ENCODE data around the gene TMEM9B. TPM values are rescaled to one million over a fixed set of nuclear protein-coding genes. Genes with fewer than 3 reads are reported as not detected.

Gene TMEM9B
- total RNA-seq, 1 experiment from 2014 or later = 13.6 TPM

GRCh38 chr11:9002920-9003572 lies 38.8 kb upstream of the TMEM9B start:
- Mint-ChIP-seq H3K9me3 (no peaks in the 10 kb centered on the region), H3K27ac (no peak overlapping the region), H3K4me1 (peaks cover 4 to 15% of the 10 kb centered on the region in 2 experiments), H3K4me3 (peak overlapping the region; percentile 55 to 82), H3K36me3 (ENCODE audit: insufficient read depth in 1 of 3, low read depth in 3 of 3) (no peaks in the 10 kb centered on the region), H3K27me3 (ENCODE audit: low read depth) (peaks cover 74% of the 10 kb centered on the region)
- Histone ChIP-seq H2AFZ (ENCODE audit: low read length) (no peak overlapping the region), H3K4me1 (ENCODE audit: insufficient read depth, low read length) (no peaks in the 10 kb centered on the region), H3K9me3 (ENCODE audit: control insufficient read depth, low read depth, low read length) (no peaks in the 10 kb centered on the region), H3K27me3 (ENCODE audit: insufficient read depth, low read length) (peaks cover 27% of the 10 kb centered on the region), H2BK20ac (ENCODE audit: low read depth, low read length, poor library complexity, severe bottlenecking) (no peak overlapping the region), H3K9ac (ENCODE audit: extremely low read depth, insufficient read length, low read length) (no peak overlapping the region), H2BK5ac (ENCODE audit: insufficient read length, low read length) (no peak overlapping the region), H4K20me1 (ENCODE audit: control insufficient read depth, insufficient read depth, insufficient read length) (no peaks in the 10 kb centered on the region), H3T11ph (ENCODE audit: low read length) (no peak overlapping the region), H3K27ac (ENCODE audit: insufficient read length, low read depth, low read length) (no peak overlapping the region), H2BK120ac (ENCODE audit: low read depth, low read length, poor library complexity, severe bottlenecking) (no peak overlapping the region), H2BK12ac (ENCODE audit: insufficient read length, low read depth, low read length) (no peak overlapping the region), H3K14ac (ENCODE audit: insufficient read depth, low read length) (no peak overlapping the region; the same call in 1 of the 2 replicates), H3K23me2 (ENCODE audit: insufficient read length, low read depth, low read length, poor library complexity, severe bottlenecking) (peaks cover 8% of the 10 kb centered on the region), H2BK15ac (ENCODE audit: low read depth, low read length) (no peak overlapping the region), H3K56ac (ENCODE audit: insufficient read length, low read depth, low read length) (no peak overlapping the region), H2AK5ac (ENCODE audit: insufficient read length, low read length) (no peak overlapping the region), H3K4ac (ENCODE audit: low read depth, low read length) (no peak overlapping the region), H3K23ac (ENCODE audit: insufficient read length, low read depth, low read length) (no peak overlapping the region), H4K5ac (ENCODE audit: insufficient read length, low read depth, low read length) (no peak overlapping the region), H3K18ac (ENCODE audit: insufficient read length, low read depth, low read length) (no peak overlapping the region), H4K8ac (replicated peaks; ENCODE audit: insufficient read length, low read depth, low read length) (no peak overlapping the region), H3K4me2 (ENCODE audit: insufficient read depth, insufficient read length, low read length) (peak overlapping the region; percentile 83), H3K79me1 (ENCODE audit: insufficient read depth, low read depth, low read length, poor library complexity, severe bottlenecking) (no peaks in the 10 kb centered on the region), H3K79me2 (ENCODE audit: insufficient read depth, low read length) (no peaks in the 10 kb centered on the region), H4K91ac (ENCODE audit: insufficient read length, low read depth, low read length) (no peak overlapping the region)
- TF ChIP-seq, protein P1, sequence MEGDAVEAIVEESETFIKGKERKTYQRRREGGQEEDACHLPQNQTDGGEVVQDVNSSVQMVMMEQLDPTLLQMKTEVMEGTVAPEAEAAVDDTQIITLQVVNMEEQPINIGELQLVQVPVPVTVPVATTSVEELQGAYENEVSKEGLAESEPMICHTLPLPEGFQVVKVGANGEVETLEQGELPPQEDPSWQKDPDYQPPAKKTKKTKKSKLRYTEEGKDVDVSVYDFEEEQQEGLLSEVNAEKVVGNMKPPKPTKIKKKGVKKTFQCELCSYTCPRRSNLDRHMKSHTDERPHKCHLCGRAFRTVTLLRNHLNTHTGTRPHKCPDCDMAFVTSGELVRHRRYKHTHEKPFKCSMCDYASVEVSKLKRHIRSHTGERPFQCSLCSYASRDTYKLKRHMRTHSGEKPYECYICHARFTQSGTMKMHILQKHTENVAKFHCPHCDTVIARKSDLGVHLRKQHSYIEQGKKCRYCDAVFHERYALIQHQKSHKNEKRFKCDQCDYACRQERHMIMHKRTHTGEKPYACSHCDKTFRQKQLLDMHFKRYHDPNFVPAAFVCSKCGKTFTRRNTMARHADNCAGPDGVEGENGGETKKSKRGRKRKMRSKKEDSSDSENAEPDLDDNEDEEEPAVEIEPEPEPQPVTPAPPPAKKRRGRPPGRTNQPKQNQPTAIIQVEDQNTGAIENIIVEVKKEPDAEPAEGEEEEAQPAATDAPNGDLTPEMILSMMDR (conservative IDR thresholded peaks at IDR 0.05) = no peak
- WGBS (ENCODE audit: extremely low coverage, insufficient read length, low lambda C conversion rate) = no CpG with 5 or more reads among the region's 8 CpGs
- no peak for DNase-seq

All from H9 (cell line).